Hippocampal formation (tissue), 2 donors: ENCODE measurements around the gene OSBPL5.
"Not testable (repeated sequence)": the region's sequence is repeated elsewhere in the genome, so short reads cannot be mapped to it uniquely, and the experiment has no call there.

Experiments used
- DNase-seq, 2 donors: peaks; one replicate each; lab custom pipeline; 2025; lab: John Stamatoyannopoulos, UW

OSBPL5 gene

GRCh38 chr11:3080733-3081385 lies 84.3 kb downstream of the OSBPL5 start:
- DNase-seq = no peak

- no peak for DNase-seq
Observed at GRCh38 chr11:3080104-3080503, 85.0 kb downstream of the OSBPL5 start.

- no peak for DNase-seq
Observed at GRCh38 chr11:3077846-3078440, 87.2 kb downstream of the OSBPL5 start.

GRCh38 chr11:3077189-3077836 lies 87.8 kb downstream of the OSBPL5 start:
- DNase-seq = no peak

- no peak for DNase-seq
Observed at GRCh38 chr11:3074912-3075589, 90.1 kb downstream of the OSBPL5 start.

GRCh38 chr11:3073029-3073435 lies 92.1 kb downstream of the OSBPL5 start:
- DNase-seq = no peak

- DNase-seq = no peak
Observed at GRCh38 chr11:3069425-3069824, 95.7 kb downstream of the OSBPL5 start.

GRCh38 chr11:3066308-3066707 lies 98.8 kb downstream of the OSBPL5 start:
- not testable (repeated sequence) for DNase-seq

- DNase-seq = not testable (repeated sequence)
Observed at GRCh38 chr11:3064709-3065108, 100.4 kb downstream of the OSBPL5 start.

- DNase-seq = not testable (repeated sequence)
Observed at GRCh38 chr11:3063876-3064275, 101.2 kb downstream of the OSBPL5 start.

- not testable (repeated sequence) for DNase-seq
Observed at GRCh38 chr11:3063432-3063831, 101.7 kb downstream of the OSBPL5 start.

GRCh38 chr11:3060436-3061025 lies 104.6 kb downstream of the OSBPL5 start:
- no peak for DNase-seq

- no peak for DNase-seq
Observed at GRCh38 chr11:3058753-3059664, 106.1 kb downstream of the OSBPL5 start.

GRCh38 chr11:3057069-3057963 lies 107.8 kb downstream of the OSBPL5 start, which contains the start of gene CARS1:
Gene CARS1, minus strand, starts transcription at chr11:3057423. Its CDS starts 56 bp downstream, at chr11:3057367.
- DNase-seq = peak; percentile 89 to 93

- DNase-seq = no peak
Observed at GRCh38 chr11:3056296-3057068, 108.6 kb downstream of the OSBPL5 start.

GRCh38 chr11:3055891-3056290 lies 109.2 kb downstream of the OSBPL5 start:
- DNase-seq = no peak

- no peak for DNase-seq
Observed at GRCh38 chr11:3052567-3052966, 112.5 kb downstream of the OSBPL5 start.

GRCh38 chr11:3052109-3052479 lies 113.0 kb downstream of the OSBPL5 start:
- no peak for DNase-seq
